Natural killer cell (primary cell): Measurements from ENCODE around the gene TOPBP1. TPM values are rescaled to one million over a fixed set of nuclear protein-coding genes. Genes with fewer than 3 reads are reported as not detected.

Experiments
- ATAC-seq, 3 donors: fragments of 150-1000 bp in 2 of 3; fragments of 200-7000 bp in 1 of 3; cut with Tn5 transposase; 1 replicate in 1 of 3; 2 replicates in 2 of 3; pipeline ENCODE4 v1.10.0; 2021; ENCODE audit warnings: mild to moderate bottlenecking in 2 of 3, moderate library complexity in 2 of 3
- DNase-seq, 2 donors: peaks; one replicate each; pipeline versions ENCODE4 v3.0.0 to v3.0.0-alpha.2; 2013 to 2021; ENCODE audit warnings: mixed read lengths in 1 of 2
- H3K27ac ChIP-seq: one replicate; pipeline ENCODE4 v1.5.1; 2013; ENCODE audit warnings: mild to moderate bottlenecking, low read length
- H3K27me3 ChIP-seq: one replicate; pipeline ENCODE4 v1.6.1; 2013; ENCODE audit warnings: low read length; ENCODE audit not compliant: control insufficient read depth, insufficient read depth
- H3K36me3 ChIP-seq: one replicate; pipeline ENCODE4 v1.6.1; 2013; ENCODE audit warnings: low read length; ENCODE audit not compliant: control insufficient read depth, insufficient read depth
- H3K4me1 ChIP-seq: one replicate; pipeline ENCODE4 v1.6.1; 2013; ENCODE audit warnings: low read length; ENCODE audit not compliant: control insufficient read depth, insufficient read depth
- H3K4me3 ChIP-seq: one replicate; pipeline ENCODE4 v1.5.1; 2013; ENCODE audit warnings: low read length
- H3K9me3 ChIP-seq: one replicate; pipeline ENCODE4 v1.6.1; 2013; ENCODE audit warnings: low read length; ENCODE audit not compliant: control insufficient read depth, insufficient read depth
- H3K27ac Mint-ChIP-seq, 2 donors: one replicate each; pipeline ENCODE4 v1.8.0; 2022; ENCODE audit warnings: mild to moderate bottlenecking in 2 of 2, mixed read lengths in 2 of 2, moderate library complexity in 1 of 2
- H3K27me3 Mint-ChIP-seq, 2 donors: one replicate each; pipeline ENCODE4 v1.8.0; 2022; ENCODE audit warnings: low read depth in 2 of 2, mixed read lengths in 2 of 2
- H3K36me3 Mint-ChIP-seq: one replicate; pipeline ENCODE4 v1.8.0; 2022; ENCODE audit warnings: mixed read lengths
- H3K4me1 Mint-ChIP-seq, 2 donors: one replicate each; pipeline ENCODE4 v1.8.0; 2022; ENCODE audit warnings: mixed read lengths in 2 of 2
- H3K4me3 Mint-ChIP-seq: one replicate; pipeline ENCODE4 v1.8.0; 2022; ENCODE audit warnings: mild to moderate bottlenecking, moderate library complexity, mixed read lengths
- H3K9me3 Mint-ChIP-seq, 2 donors: one replicate each; pipeline ENCODE4 v1.8.0; 2022; ENCODE audit warnings: mixed read lengths in 2 of 2
- CTCF ChIP-seq: fragments of 200-600 bp; IDR thresholded peaks from one replicate; pipeline ENCODE4 v1.8.0; 2022; ENCODE audit warnings: antibody characterized with exemption
- WGBS: methylation state at CpG from one replicate; pipeline ENCODE4 v1.1.7; 2013; ENCODE audit warnings: missing lambda C conversion rate; ENCODE audit not compliant: insufficient coverage; 5-methylcytosine and 5-hydroxymethylcytosine counted together
- intact Hi-C: fragments of 100-400 bp; cut with micrococcal nuclease; formaldehyde crosslinking; loops from one replicate; pipeline ENCODE4 v1.14.2; 2022
- total RNA-seq, 4 donors: library from RNA; stranded (reverse); fragments of 120-200 nt in 1 of 4; gene quantifications; one replicate each; pipeline versions ENCODE4 v1.2.3 to v1.2.4, GENCODE V29; 2013 to 2022

TOPBP1 gene
- total RNA-seq, 3 donors from 2014 or later (not counting 1 experiment from before 2014, with no cell fraction given): 48.1 to 52.9 (median 50.9) TPM

DNA sequence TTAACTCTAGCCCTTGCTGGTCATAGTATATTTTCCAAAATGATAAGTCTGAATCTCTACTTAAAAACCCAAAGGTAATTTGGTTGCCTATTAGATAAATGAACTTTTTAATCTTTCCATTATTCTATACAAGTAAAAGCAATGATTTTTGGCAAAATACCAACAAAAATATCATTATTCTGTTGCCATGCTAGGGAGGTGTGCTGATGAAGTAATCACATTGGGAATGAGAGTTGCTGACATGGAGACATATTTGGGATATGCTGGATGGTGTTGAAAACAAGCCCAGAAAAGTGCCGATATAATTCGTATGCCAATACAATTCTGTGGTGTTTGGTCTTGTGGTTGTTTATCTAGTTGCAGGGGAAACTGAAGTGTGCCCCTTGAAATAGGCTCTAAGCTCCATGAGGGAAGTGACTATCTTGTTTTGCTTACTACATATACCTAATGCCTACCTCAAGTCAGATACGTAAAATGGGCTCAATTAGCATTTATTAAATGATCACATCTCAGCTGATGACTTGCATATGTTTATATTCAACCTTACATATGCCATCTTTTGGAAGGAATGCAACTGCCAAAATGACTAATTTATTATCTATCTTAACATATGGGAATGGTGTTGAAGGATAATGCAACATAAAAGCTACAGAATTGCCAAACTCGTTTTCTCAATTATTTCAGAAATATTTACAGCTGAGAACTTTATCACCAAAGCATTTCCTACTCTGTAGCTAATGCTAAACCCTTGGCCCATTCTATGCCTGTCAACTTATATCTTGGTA, 5.8 kb downstream of the TOPBP1 start:
- TF ChIP-seq CTCF: no peak
- Histone ChIP-seq H3K36me3 (peaks cover 51% of the 10 kb centered on the region), H3K9me3 (no peaks in the 10 kb centered on the region), H3K27ac (no peak overlapping the region), H3K27me3 (no peaks in the 10 kb centered on the region), H3K4me1 (no peaks in the 10 kb centered on the region), H3K4me3 (no peak overlapping the region)
- H3K36me3 Mint-ChIP-seq: peaks cover 8% of the 10 kb centered on the region
- no peaks in the 10 kb centered on the region for H3K27me3 Mint-ChIP-seq
- H3K27ac Mint-ChIP-seq: no peak overlapping the region
- H3K4me1 Mint-ChIP-seq: peaks cover 16 to 17% of the 10 kb centered on the region in 2 donors
- DNase-seq (no peak), ATAC-seq (no peak)
- intact Hi-C loops: no loop called here
- no peaks in the 10 kb centered on the region for H3K9me3 Mint-ChIP-seq
- H3K4me3 Mint-ChIP-seq: no peak overlapping the region
- WGBS: 100% methylated on average over 3 of the region's 4 CpGs

DNA sequence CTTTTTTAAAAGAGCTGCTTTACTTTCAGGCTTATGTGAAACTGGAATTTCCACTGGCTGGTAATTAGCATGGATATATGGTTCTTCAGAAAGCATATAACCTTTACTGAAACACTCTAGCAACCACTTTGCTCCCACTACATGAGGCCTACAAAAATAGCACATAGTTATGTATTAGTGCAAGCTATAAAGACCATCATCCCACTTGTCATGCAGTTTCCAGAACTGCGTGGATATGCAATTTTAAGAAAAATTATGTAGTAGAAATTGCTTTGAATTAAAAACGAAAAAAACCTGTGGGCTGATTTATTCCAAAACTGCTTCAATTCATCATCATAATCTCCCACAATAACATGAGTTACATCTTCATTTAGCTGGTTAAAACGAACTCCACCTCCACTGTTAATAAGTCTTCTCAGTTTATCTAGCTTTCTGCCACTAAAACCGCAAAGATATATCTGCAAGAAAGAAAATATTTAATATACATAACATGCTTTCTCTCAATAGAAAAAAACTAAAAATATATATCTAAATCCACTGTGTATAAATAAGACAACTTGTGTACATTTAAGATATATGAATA, 12.2 kb downstream of the TOPBP1 start:
- Mint-ChIP-seq H3K9me3 (no peaks in the 10 kb centered on the region), H3K4me1 (peaks cover 0 to 6% of the 10 kb centered on the region in 2 donors), H3K36me3 (peaks cover 7% of the 10 kb centered on the region), H3K27ac (no peak overlapping the region), H3K27me3 (no peaks in the 10 kb centered on the region), H3K4me3 (no peak overlapping the region)
- Histone ChIP-seq H3K4me1 (no peaks in the 10 kb centered on the region), H3K27me3 (no peaks in the 10 kb centered on the region), H3K36me3 (peaks cover 72% of the 10 kb centered on the region), H3K27ac (no peak overlapping the region), H3K9me3 (no peaks in the 10 kb centered on the region), H3K4me3 (no peak overlapping the region)
- DNase-seq (no peak), ATAC-seq (no peak)
- intact Hi-C loops: no loop called here
- 92% methylated on average over 1 of the region's 4 CpGs for WGBS
- no peak for TF ChIP-seq CTCF

DNA sequence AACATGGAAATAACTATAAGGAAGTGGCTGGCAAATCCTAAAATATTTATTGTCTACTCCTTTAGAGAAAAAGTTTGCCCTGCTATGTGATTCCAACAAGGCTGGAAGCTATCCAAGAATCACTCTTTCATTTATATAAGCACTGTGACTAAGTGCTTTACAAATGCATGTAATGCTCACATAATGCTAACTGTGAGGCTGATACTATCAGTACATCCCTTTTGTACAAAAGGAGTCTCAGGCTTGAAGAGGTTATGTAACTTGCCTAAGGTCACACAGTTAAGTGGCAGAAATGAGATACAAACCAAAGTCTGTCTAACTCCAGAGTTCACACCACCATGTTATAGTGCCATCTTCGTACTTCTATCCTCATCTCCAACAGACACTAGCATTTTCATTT, 17.0 kb downstream of the TOPBP1 start:
- H3K4me1 ChIP-seq: no peaks in the 10 kb centered on the region
- no peak overlapping the region for H3K4me3 ChIP-seq
- no peak overlapping the region for H3K27ac ChIP-seq
- intact Hi-C loops: no loop called here
- peaks cover 75% of the 10 kb centered on the region for H3K36me3 ChIP-seq
- TF ChIP-seq CTCF: no peak
- no peaks in the 10 kb centered on the region for H3K9me3 ChIP-seq
- WGBS: no CpG with 5 or more reads among the region's 1 CpG
- peaks cover 0 to 6% of the 10 kb centered on the region in 2 donors for H3K4me1 Mint-ChIP-seq
- H3K27me3 ChIP-seq: no peaks in the 10 kb centered on the region
- H3K9me3 Mint-ChIP-seq: no peaks in the 10 kb centered on the region
- peaks cover 15% of the 10 kb centered on the region for H3K36me3 Mint-ChIP-seq
- ATAC-seq: no peak
- no peak for DNase-seq
- no peak overlapping the region for H3K27ac Mint-ChIP-seq
- H3K4me3 Mint-ChIP-seq: no peak overlapping the region
- H3K27me3 Mint-ChIP-seq: no peaks in the 10 kb centered on the region
